IMR-90 (cell line): ENCODE data around the gene CTBP1. TPM values are rescaled to one million over a fixed set of nuclear protein-coding genes. Genes with fewer than 3 reads are reported as not detected.

Source experiments
- ATAC-seq: fragments of 200-7000 bp; cut with Tn5 transposase; 2 replicates; pipeline ENCODE4 v1.9.1; 2020; ENCODE audit warnings: low read depth, mild to moderate bottlenecking, moderate library complexity
- BruUV-seq: library from RNA; stranded (reverse); fragments of 400-500 nt; replicated peaks from 2 replicates; lab custom pipeline; 2021; lab: Mats Ljungman, UMichigan
- CTCF ChIA-PET: fragments of 300-600 bp; formaldehyde crosslinking; extraction: SDS; loops from one replicate; lab custom pipeline; 2021; ENCODE audit warnings: antibody characterized with exemption; lab: Yijun Ruan, JAX
- POLR2A ChIA-PET: fragments of 300-600 bp; sonication (Branson Sonifier 250); formaldehyde crosslinking; loops from one replicate; lab custom pipeline; 2022; ENCODE audit warnings: antibody characterized with exemption; ENCODE audit not compliant: unreplicated experiment; lab: Charles Lee
- DNase-seq: peaks from one replicate; pipeline ENCODE4 v3.0.0; 2013
- H2AFZ ChIP-seq: replicated peaks from 2 replicates; pipeline ENCODE3; 2013; ENCODE audit warnings: low read length, mild to moderate bottlenecking; ENCODE audit not compliant: poor library complexity
- H2AK5ac ChIP-seq: 2 replicates; pipeline ENCODE4 v1.6.1; 2013; ENCODE audit warnings: low read depth, low read length, inconsistent platforms
- H2AK9ac ChIP-seq: replicated peaks from 2 replicates; pipeline ENCODE3; 2013; ENCODE audit warnings: mild to moderate bottlenecking, low read depth, low read length, moderate library complexity; ENCODE audit not compliant: poor library complexity
- H2BK120ac ChIP-seq: 2 replicates; pipeline ENCODE4 v1.6.1; 2013; ENCODE audit warnings: low read depth, low read length, inconsistent platforms
- H2BK15ac ChIP-seq: 3 replicates; pipeline ENCODE4 v1.6.1; 2013; ENCODE audit warnings: low read depth, low read length, inconsistent platforms
- H2BK20ac ChIP-seq: 2 replicates; pipeline ENCODE4 v1.6.1; 2013; ENCODE audit warnings: low read depth, mild to moderate bottlenecking, inconsistent platforms, low read length, moderate library complexity
- H2BK5ac ChIP-seq: 2 replicates; pipeline ENCODE4 v1.6.1; 2013; ENCODE audit warnings: mild to moderate bottlenecking, low read depth, low read length, inconsistent platforms; ENCODE audit not compliant: poor library complexity, severe bottlenecking
- H3K14ac ChIP-seq: replicated peaks from 2 replicates; pipeline ENCODE4 v1.6.1; 2013; ENCODE audit warnings: low read depth, low read length, inconsistent platforms
- H3K18ac ChIP-seq: 2 replicates; pipeline ENCODE4 v1.6.1; 2013; ENCODE audit warnings: low read depth, low read length, control low read depth
- H3K23ac ChIP-seq: 2 replicates; pipeline ENCODE4 v1.6.1; 2013; ENCODE audit warnings: low read depth, low read length, inconsistent platforms
- H3K27ac ChIP-seq: 2 replicates; pipeline ENCODE4 v1.5.1; 2013; ENCODE audit warnings: mild to moderate bottlenecking, control low read depth, low read length; ENCODE audit not compliant: insufficient read depth
- H3K27me3 ChIP-seq: 2 replicates; pipeline ENCODE4 v1.6.1; 2013; ENCODE audit warnings: low read length; ENCODE audit not compliant: control insufficient read depth, insufficient read depth
- H3K36me3 ChIP-seq: 2 replicates; pipeline ENCODE4 v1.6.1; 2013; ENCODE audit warnings: low read length, mixed read lengths; ENCODE audit not compliant: control insufficient read depth, insufficient read depth
- H3K4ac ChIP-seq: 2 replicates; pipeline ENCODE4 v1.6.1; 2013; ENCODE audit warnings: low read depth, low read length, inconsistent platforms
- H3K4me1 ChIP-seq: 2 replicates; pipeline ENCODE4 v1.6.1; 2013; ENCODE audit warnings: low read length, mixed read lengths; ENCODE audit not compliant: control insufficient read depth, insufficient read depth
- H3K4me2 ChIP-seq: 2 replicates; pipeline ENCODE4 v1.6.1; 2013; ENCODE audit warnings: low read depth, mild to moderate bottlenecking, control low read depth, low read length, moderate library complexity
- H3K4me3 ChIP-seq: 2 replicates; pipeline ENCODE4 v1.5.1; 2013; ENCODE audit warnings: low read depth, mild to moderate bottlenecking, control low read depth, low read length, moderate library complexity; ENCODE audit not compliant: insufficient read depth
- H3K56ac ChIP-seq: 2 replicates; pipeline ENCODE4 v1.6.1; 2013; ENCODE audit warnings: low read length, inconsistent platforms; ENCODE audit not compliant: insufficient read depth; ENCODE audit errors: extremely low read depth
- H3K79me1 ChIP-seq, 2 experiments: 2 replicates each; pipeline ENCODE4 v1.6.1; 2013; ENCODE audit warnings: low read length in 2 of 2, inconsistent platforms in 1 of 2, low read depth in 1 of 2
- H3K9ac ChIP-seq: 2 replicates; pipeline ENCODE4 v1.6.1; 2013; ENCODE audit warnings: low read depth, low read length, control low read depth
- H3K9me1 ChIP-seq: 2 replicates; pipeline ENCODE4 v1.6.1; 2013; ENCODE audit warnings: low read length, inconsistent platforms; ENCODE audit not compliant: insufficient read depth
- H3K9me3 ChIP-seq: 2 replicates; pipeline ENCODE4 v1.6.1; 2013; ENCODE audit warnings: low read length; ENCODE audit not compliant: control insufficient read depth, insufficient read depth
- H4K20me1 ChIP-seq: 2 replicates; pipeline ENCODE4 v1.6.1; 2013; ENCODE audit warnings: low read length, inconsistent platforms; ENCODE audit not compliant: insufficient read depth
- H4K5ac ChIP-seq: 2 replicates; pipeline ENCODE4 v1.6.1; 2013; ENCODE audit warnings: mild to moderate bottlenecking, low read depth, low read length, control low read depth
- H4K8ac ChIP-seq, 2 experiments: 2 replicates each; pipeline ENCODE4 v1.6.1; 2013; ENCODE audit warnings: low read depth in 2 of 2, low read length in 2 of 2, control low read depth in 1 of 2, inconsistent platforms in 1 of 2
- H4K91ac ChIP-seq: 2 replicates; pipeline ENCODE4 v1.6.1; 2013; ENCODE audit warnings: low read depth, low read length, inconsistent platforms; ENCODE audit not compliant: insufficient read depth
- BHLHE40 ChIP-seq: fragments of 150-350 bp; IDR thresholded peaks from 2 replicates; pipeline ENCODE4 v1.6.1; 2016; ENCODE audit warnings: mild to moderate bottlenecking, low read depth, low read length
- CEBPB ChIP-seq: IDR thresholded peaks from 2 replicates; pipeline ENCODE4 v1.6.1; 2012; ENCODE audit warnings: low read depth, low read length, improper control_type of control experiment
- CHD1 ChIP-seq: IDR thresholded peaks from 2 replicates; pipeline ENCODE4 v1.6.1; 2012; ENCODE audit warnings: low read depth, low read length, improper control_type of control experiment
- FOS ChIP-seq: fragments of 150-350 bp; IDR thresholded peaks from 2 replicates; pipeline ENCODE4 v1.6.1; 2016; ENCODE audit warnings: low read depth, low read length
- MAZ ChIP-seq: IDR thresholded peaks from 2 replicates; pipeline ENCODE4 v1.6.1; 2012; ENCODE audit warnings: low read depth, mild to moderate bottlenecking, low read length, improper control_type of control experiment, moderate library complexity, borderline replicate concordance
- MXI1 ChIP-seq: IDR thresholded peaks from 2 replicates; pipeline ENCODE4 v1.6.1; 2012; ENCODE audit warnings: low read depth, mild to moderate bottlenecking, low read length, moderate library complexity, borderline replicate concordance
- NFE2L2 ChIP-seq: fragments of 150-350 bp; IDR thresholded peaks from 2 replicates; pipeline ENCODE4 v1.6.1; 2016; ENCODE audit warnings: low read depth, mild to moderate bottlenecking, low read length
- RAD21 ChIP-seq: IDR thresholded peaks from 2 replicates; pipeline ENCODE4 v1.6.1; 2012; ENCODE audit warnings: low read length, improper control_type of control experiment
- RCOR1 ChIP-seq: IDR thresholded peaks from 2 replicates; pipeline ENCODE4 v1.6.1; 2012; ENCODE audit warnings: mild to moderate bottlenecking, low read length, improper control_type of control experiment; ENCODE audit not compliant: insufficient replicate concordance
- SMC3 ChIP-seq: fragments of 150-350 bp; IDR thresholded peaks from 2 replicates; pipeline ENCODE4 v1.6.1; 2016; ENCODE audit warnings: low read depth, mild to moderate bottlenecking, antibody characterized with exemption, low read length, moderate library complexity
- WGBS, 2 experiments: methylation state at CpG; one replicate each; pipeline versions ENCODE4 v1.1.5 to v1.1.7; 2013; ENCODE audit warnings: missing lambda C conversion rate in 2 of 2; ENCODE audit not compliant: insufficient read length in 1 of 2; ENCODE audit errors: extremely low coverage in 2 of 2; 5-methylcytosine and 5-hydroxymethylcytosine counted together
- dilution Hi-C: fragments of 300-500 bp; cut with HindIII; formaldehyde crosslinking; loops from one replicate; pipeline ENCODE4 v1.14.3; 2018; ENCODE audit warnings: low sequenced_read_pairs; ENCODE audit not compliant: unreplicated experiment
- in situ Hi-C: fragments of 300-500 bp; cut with MboI; formaldehyde crosslinking; loops from 3 replicates; pipeline ENCODE4 v1.14.3; 2019; ENCODE audit warnings: low sequenced_read_pairs, inconsistent platforms, mixed read lengths
- intact Hi-C: fragments of 100-400 bp; cut with micrococcal nuclease; formaldehyde crosslinking; loops from 2 replicates; pipeline ENCODE4 v1.10.0; 2022
- polyA plus RNA-seq, 3 experiments: library from polyadenylated mRNA; depleted of rRNA; stranded (reverse); fragments of >200 nt; gene quantifications; 2 replicates each; pipeline ENCODE4 v1.2.3, GENCODE V29; 2012; ENCODE audit warnings: low replicate concordance in 1 of 3
- total RNA-seq: library from RNA; depleted of rRNA; stranded (reverse); fragments of >200 nt; gene quantifications from 2 replicates; pipeline ENCODE4 v1.2.3, GENCODE V29; 2012
- TF ChIP-seq, protein P1 (sequence below): conservative IDR thresholded peaks from 2 replicates; pipeline ENCODE4 v1.5.1; 2012; ENCODE audit warnings: mild to moderate bottlenecking, low read depth, low read length, improper control_type of control experiment
- TF ChIP-seq, protein P2 (sequence below): fragments of 150-350 bp; IDR thresholded peaks from 2 replicates; pipeline ENCODE4 v1.6.1; 2017; ENCODE audit warnings: mild to moderate bottlenecking, antibody characterized with exemption, low read length, low read depth
- TF ChIP-seq, protein P3 (sequence below): fragments of 150-350 bp; IDR thresholded peaks from 2 replicates; pipeline ENCODE4 v1.6.1; 2016; ENCODE audit warnings: low read depth, mild to moderate bottlenecking, low read length, moderate library complexity, borderline replicate concordance

CTBP1 gene
- total and polyA plus RNA-seq, 2 of the 4 experiments (the other 2 are of a cell fraction) = 147 to 212 TPM

DNA sequence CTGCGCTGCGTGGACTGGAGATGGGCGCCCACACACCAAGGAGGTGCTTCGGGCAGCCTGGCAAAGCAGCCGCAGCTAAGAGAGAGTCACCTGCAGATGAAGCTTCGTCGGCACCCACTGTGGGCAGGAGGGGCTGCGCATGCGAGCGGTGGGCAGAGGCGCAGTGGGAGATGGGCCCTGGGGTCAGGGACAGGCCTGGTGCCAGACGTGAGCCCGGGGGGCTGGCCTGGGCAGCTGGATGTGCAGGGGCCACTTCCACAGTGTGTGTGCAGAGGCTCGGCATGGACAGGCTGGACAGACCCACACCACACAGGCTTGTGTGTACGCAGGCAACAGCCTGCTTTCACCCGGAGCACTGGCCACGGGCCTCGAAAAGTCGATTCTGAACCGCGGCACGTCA is 18.6 kb downstream of the CTBP1 start (continued):
- TF ChIP-seq, protein P1, sequence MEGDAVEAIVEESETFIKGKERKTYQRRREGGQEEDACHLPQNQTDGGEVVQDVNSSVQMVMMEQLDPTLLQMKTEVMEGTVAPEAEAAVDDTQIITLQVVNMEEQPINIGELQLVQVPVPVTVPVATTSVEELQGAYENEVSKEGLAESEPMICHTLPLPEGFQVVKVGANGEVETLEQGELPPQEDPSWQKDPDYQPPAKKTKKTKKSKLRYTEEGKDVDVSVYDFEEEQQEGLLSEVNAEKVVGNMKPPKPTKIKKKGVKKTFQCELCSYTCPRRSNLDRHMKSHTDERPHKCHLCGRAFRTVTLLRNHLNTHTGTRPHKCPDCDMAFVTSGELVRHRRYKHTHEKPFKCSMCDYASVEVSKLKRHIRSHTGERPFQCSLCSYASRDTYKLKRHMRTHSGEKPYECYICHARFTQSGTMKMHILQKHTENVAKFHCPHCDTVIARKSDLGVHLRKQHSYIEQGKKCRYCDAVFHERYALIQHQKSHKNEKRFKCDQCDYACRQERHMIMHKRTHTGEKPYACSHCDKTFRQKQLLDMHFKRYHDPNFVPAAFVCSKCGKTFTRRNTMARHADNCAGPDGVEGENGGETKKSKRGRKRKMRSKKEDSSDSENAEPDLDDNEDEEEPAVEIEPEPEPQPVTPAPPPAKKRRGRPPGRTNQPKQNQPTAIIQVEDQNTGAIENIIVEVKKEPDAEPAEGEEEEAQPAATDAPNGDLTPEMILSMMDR = no peak
- no peak for TF ChIP-seq SMC3

DNA sequence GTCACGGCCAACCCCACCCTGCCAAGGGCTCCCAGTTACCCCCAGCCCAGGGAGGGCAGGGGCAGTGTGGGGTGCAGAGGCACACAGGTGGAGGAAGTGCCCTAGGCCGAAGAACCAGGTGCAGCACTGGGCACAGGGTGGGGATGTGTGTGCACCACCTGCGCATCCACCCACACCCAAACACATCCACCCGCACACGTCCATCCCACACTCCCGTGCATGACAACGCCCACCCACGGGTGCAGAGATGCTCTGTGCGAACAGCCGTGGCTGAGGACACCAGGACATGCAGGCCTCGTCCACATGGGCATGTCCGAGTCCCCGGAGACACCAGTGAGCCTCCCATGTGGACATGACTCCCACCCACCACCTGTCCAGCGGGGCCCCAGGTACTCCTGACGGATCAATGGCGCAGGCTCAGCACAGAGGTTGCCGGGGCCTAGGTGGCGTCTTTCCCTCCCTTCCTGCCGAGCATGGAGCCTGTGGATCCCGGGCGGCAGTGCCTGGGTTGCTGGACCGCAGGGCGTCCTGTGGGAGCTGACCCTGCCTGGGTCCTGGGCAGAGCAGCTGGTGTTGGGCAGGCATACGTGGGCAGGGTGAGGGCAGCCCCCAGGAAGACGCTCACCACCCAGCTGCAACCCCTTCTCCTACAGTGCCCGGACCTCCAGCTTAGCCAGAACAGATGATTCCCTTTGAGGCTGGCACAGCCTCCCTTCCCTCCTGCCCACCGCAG is 19.6 kb downstream of the CTBP1 start:
- H3K56ac ChIP-seq = no peak overlapping the region
- H2BK20ac ChIP-seq = no peak overlapping the region
- H3K23ac ChIP-seq = no peak overlapping the region
- H4K8ac ChIP-seq = no peak overlapping the region
- BruUV-seq = no TSS peak
- no peak overlapping the region for H2AK5ac ChIP-seq
- no peak overlapping the region for H3K4ac ChIP-seq
- no peak overlapping the region for H3K4me2 ChIP-seq
- H4K91ac ChIP-seq = no peak overlapping the region
- no peak overlapping the region for H3K9ac ChIP-seq
- H2BK5ac ChIP-seq = no peak overlapping the region
- no peak overlapping the region for H2AK9ac ChIP-seq
- intact Hi-C loops (no loop called here), dilution Hi-C loops (no loop called here), in situ Hi-C loops (no loop called here)
- H3K18ac ChIP-seq = no peak overlapping the region
- CTCF ChIA-PET = no interaction called here
- H3K4me3 ChIP-seq = no peak overlapping the region
- H4K20me1 ChIP-seq = peaks cover 52% of the 10 kb centered on the region
- H3K79me1 ChIP-seq = peaks cover 17 to 70% of the 10 kb centered on the region in 2 experiments
- H3K36me3 ChIP-seq = peaks cover 89% of the 10 kb centered on the region
- peaks cover 14% of the 10 kb centered on the region for H3K9me1 ChIP-seq
- no peak overlapping the region for H2BK15ac ChIP-seq
- DNase-seq (no peak), ATAC-seq (no peak)
- no peak overlapping the region for H2BK120ac ChIP-seq
- no peaks in the 10 kb centered on the region for H3K27me3 ChIP-seq
- peak overlapping the region; percentile 36 for H2AFZ ChIP-seq
- H4K5ac ChIP-seq = no peak overlapping the region
- WGBS, 2 experiments = 94% methylated on average over 16 of the region's 27 CpGs; no CpG with 5 or more reads in 1 of the 2 experiments
- POLR2A ChIA-PET = no interaction called here
- H3K4me1 ChIP-seq = peaks cover 7% of the 10 kb centered on the region
- H3K9me3 ChIP-seq = no peaks in the 10 kb centered on the region
- no peak for TF ChIP-seq RAD21
- no peak for TF ChIP-seq NFE2L2
- TF ChIP-seq CHD1 = no peak
- TF ChIP-seq MAZ = no peak
- TF ChIP-seq, protein P2, sequence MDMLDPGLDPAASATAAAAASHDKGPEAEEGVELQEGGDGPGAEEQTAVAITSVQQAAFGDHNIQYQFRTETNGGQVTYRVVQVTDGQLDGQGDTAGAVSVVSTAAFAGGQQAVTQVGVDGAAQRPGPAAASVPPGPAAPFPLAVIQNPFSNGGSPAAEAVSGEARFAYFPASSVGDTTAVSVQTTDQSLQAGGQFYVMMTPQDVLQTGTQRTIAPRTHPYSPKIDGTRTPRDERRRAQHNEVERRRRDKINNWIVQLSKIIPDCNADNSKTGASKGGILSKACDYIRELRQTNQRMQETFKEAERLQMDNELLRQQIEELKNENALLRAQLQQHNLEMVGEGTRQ = no peak
- no peak for TF ChIP-seq FOS
- no peak for TF ChIP-seq SMC3
- no peak for TF ChIP-seq MXI1
- no peak for TF ChIP-seq CEBPB
- TF ChIP-seq, protein P3, sequence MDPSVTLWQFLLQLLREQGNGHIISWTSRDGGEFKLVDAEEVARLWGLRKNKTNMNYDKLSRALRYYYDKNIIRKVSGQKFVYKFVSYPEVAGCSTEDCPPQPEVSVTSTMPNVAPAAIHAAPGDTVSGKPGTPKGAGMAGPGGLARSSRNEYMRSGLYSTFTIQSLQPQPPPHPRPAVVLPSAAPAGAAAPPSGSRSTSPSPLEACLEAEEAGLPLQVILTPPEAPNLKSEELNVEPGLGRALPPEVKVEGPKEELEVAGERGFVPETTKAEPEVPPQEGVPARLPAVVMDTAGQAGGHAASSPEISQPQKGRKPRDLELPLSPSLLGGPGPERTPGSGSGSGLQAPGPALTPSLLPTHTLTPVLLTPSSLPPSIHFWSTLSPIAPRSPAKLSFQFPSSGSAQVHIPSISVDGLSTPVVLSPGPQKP = no peak
- no peak for TF ChIP-seq BHLHE40
- TF ChIP-seq RCOR1 = no peak
- H3K14ac ChIP-seq = no peak overlapping the region
- no peak overlapping the region for H3K27ac ChIP-seq
